ENCODE results near the gene TTC8. TPM values are rescaled to one million over a fixed set of nuclear protein-coding genes. Genes with fewer than 3 reads are reported as not detected.

TTC8 gene
- total RNA-seq, 4 donors from 2014 or later, result 8.6 to 33.0 (median 18.6) TPM

GRCh38 chr14:88823968-88824313 is 510 bp upstream of the TTC8 start:
- DNase-seq (ENCODE audit: low spot score) (no peak), ATAC-seq (ENCODE audit: low FRiP score) (peak; percentile 6)
- TF ChIP-seq CTCF (IDR thresholded peaks at IDR 0.05), result no peak

GRCh38 chr14:88825078-88825458 is 617 bp downstream of the TTC8 start:
- no peak for DNase-seq (ENCODE audit: low spot score)
- TF ChIP-seq CTCF (IDR thresholded peaks at IDR 0.05), result no peak
- no peak for ATAC-seq (ENCODE audit: low FRiP score)

- TF ChIP-seq CTCF (IDR thresholded peaks at IDR 0.05), result no peak
- ATAC-seq (ENCODE audit: low FRiP score), result no peak
- DNase-seq (ENCODE audit: low spot score), result no peak
Observed at GRCh38 chr14:88825503-88825902, 1.1 kb downstream of the TTC8 start.

GRCh38 chr14:88829188-88829587 is 4.7 kb downstream of the TTC8 start:
- no peak for TF ChIP-seq CTCF (IDR thresholded peaks at IDR 0.05)
- DNase-seq (ENCODE audit: low spot score), result no peak
- no peak for ATAC-seq (ENCODE audit: low FRiP score)

- no peak for TF ChIP-seq CTCF (IDR thresholded peaks at IDR 0.05)
- ATAC-seq (ENCODE audit: low FRiP score) (no peak), DNase-seq (ENCODE audit: low spot score) (no peak)
Observed at GRCh38 chr14:88829685-88830302, 5.3 kb downstream of the TTC8 start.

- DNase-seq (ENCODE audit: low spot score), result no peak
- ATAC-seq (ENCODE audit: low FRiP score), result peak; percentile 93
- no peak for TF ChIP-seq CTCF (IDR thresholded peaks at IDR 0.05)
Observed at GRCh38 chr14:88831284-88831683, 6.8 kb downstream of the TTC8 start.

- no peak for TF ChIP-seq CTCF (IDR thresholded peaks at IDR 0.05)
- DNase-seq (ENCODE audit: low spot score) (no peak), ATAC-seq (ENCODE audit: low FRiP score) (peak; percentile 56)
Observed at GRCh38 chr14:88834883-88835431, 10.5 kb downstream of the TTC8 start.
